Effector CD4-positive, alpha-beta T cell (primary cell): ENCODE measurements around the gene CAPS2.
"Not testable (repeated sequence)": the region's sequence is repeated elsewhere in the genome, so short reads cannot be mapped to it uniquely, and the experiment has no call there.

Source experiments
- DNase-seq: peaks from one replicate; pipeline ENCODE4 v3.0.0-alpha.2; 2020
- total RNA-seq: gene quantifications from one replicate; lab custom pipeline; 2026; lab: John Stamatoyannopoulos, UW

Gene CAPS2
- total RNA-seq, result 1.1 reads per million

DNA sequence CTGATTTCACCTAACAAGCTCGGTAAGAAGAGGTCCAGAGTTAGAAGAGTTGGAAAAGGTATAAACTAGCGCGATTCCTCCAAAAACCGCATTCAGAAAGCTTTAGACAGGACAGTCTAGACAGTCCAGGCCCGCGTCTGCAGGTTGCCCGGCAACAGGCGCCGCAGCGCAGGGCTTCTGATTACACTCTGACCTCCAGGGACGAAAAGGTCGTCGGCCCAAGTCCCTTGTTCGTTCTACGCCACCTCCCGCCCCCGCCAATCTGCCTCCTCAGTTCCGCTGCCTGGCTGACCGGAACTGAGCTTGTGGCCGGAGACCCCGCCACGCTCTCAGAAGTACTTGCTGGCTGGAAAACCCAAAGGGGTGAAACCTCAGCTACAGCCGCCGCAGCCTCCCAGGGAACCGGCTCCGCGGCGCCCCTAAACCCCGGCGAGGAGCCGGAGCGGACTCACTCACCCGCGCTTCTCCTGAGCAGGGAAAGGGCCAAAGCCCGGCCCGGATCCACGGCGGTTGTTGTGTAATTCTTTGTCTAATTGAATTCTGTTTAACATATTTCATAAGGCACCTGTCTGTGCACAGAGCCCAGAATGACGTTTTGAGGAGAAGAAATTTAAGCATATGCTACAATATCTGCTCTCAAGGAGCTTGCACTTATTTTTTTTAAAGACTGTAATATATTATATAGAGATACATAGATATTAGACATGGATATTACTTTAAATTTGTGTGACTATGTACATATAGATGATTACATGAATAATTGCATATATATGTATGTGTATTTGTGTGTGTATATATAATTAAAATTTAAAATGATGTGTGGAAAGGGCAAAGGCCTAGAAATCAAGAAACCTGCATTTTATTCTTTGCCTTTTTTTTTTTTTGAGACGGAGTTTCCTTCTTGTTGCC, at the start of gene CAPS2:
Gene CAPS2 (minus strand): TSS at position 407 of the 909 bp plus-strand sequence. CDS start 3,826 bp downstream, outside the sequence.
- DNase-seq, result peak; percentile 41

DNA sequence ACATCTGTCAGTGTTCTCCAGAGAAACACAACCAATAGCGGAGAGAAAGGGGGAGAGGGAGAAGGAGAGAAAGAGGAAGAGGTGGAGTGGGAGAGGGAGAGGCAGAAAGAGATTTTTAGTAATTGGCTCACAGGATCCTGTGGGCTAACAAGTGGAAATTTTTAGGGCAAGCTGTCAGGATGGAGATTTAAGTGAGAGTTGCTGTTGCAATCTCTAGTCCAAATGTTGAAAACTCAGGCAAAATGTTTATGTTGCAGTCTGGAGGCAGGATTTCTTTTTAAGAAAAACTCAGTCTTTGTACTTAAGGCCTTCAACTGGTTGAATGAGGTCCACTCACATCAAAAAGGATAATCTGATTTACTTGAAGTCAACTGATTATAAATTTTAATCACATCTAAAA, 48.2 kb upstream of the CAPS2 start:
- no peak for DNase-seq

DNA sequence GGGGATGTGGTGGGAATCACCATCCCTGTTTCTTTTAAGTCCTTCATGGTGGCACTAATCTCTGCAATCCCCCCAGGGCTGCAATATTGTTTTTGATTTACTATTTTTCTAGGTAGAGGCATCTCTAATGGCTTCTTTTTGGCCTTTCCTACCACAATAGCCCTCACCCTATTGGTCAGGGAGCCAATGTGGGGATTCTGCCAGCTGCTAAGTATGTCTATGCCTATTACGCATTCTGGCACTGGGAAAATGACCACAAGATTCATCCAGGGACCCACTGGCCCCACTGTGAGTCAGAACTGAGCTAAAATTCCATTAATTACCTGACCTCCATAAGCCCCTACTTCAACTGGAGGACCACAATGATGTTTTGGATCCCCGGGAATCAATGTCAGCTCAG, 44.8 kb upstream of the CAPS2 start:
- no peak for DNase-seq

DNA sequence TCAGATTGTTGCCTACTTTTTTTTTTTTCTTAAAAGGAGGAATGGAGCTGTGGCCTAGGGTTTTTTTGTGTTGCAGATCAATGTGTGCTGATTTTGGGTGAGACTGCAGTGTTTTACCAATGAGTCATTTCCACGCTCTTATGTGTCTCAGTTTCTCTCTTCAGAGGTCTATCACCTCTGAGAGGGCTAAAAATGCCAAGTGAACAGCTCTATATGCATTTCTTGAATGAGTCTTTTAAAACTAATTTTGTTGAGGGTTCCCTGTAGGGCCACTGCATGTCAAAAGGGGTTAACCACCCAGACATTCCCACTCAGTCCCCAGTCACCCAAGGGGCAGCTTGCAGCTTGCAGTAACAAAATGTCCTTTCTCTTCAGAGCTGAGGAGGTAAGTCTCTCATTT, 36.5 kb upstream of the CAPS2 start:
- DNase-seq, result no peak

DNA sequence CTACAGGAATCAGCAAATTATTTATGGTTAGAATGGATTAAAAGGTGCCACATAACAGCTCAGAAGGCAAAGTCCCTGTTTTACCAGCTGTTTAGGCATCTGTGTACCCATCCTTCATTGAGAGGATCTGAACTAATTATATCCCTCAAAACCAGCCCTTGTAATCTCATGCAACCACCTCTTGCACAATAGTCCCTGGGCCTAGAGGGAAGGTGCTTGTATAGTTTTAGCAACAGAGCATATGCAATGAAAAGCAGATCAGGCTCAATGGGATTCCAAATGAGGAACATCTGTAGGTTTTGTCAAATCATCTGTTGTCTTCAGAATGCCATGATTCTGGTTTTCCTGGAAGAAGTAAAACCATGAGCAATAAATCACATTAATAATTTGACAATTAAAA, 34.8 kb upstream of the CAPS2 start:
- DNase-seq, result no peak

DNA sequence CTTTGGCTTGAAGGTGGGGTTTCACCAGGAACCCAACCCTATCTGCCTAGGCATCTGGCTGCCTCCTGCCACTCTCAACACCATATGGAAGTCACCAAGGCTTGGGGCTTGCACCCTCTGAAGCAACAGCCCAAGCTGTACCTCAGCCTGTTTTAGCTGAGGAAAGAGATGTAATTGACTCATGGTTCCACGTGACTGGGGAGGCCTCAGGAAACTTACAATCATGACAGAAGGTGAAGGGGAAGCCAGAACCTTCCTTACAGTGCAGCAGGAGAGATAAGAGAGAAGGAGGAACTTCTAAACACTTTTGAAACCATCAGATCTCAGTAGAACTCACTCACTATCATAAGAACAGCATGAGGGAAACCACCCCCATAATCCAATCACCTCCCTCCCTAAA, 31.3 kb upstream of the CAPS2 start:
- DNase-seq, result no peak

DNA sequence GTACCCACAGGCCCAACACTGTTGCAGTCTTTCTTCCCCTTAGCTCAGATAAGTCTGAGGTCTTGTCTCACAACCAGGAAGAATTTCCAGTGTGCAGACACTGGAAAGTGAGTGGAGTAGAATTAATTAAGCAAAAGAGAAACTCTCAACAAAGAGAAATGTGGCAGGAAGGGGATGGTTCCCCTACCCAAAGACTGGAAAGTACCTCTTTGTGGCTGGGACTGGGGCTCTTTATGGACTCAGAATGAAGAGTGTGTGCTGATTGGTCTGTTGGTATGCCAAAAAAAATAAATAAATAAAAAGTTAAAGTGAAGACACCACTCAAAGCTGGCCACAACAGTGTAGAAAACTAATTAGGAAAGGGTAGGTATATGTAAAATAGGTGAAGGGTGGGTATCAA, 30.8 kb upstream of the CAPS2 start:
- no peak for DNase-seq

DNA sequence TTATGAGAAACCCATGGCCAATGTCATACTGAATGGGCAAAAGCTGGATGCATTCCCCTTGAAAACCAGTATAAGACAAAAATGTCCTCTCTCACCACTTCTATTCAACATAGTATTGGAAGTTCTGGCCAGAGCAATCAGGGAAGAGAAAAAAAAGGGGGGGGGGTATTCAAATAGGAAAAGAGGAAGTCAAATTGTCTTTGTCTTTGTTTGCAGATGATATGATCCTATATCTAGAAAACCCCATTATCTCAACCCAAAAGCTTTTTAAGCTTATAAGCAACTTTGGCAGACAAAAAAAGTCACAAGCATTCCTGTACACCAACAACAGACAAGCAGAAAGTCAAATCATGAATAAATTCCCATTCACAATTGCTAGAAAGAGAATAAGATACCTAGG, 23.9 kb upstream of the CAPS2 start:
- no peak for DNase-seq

DNA sequence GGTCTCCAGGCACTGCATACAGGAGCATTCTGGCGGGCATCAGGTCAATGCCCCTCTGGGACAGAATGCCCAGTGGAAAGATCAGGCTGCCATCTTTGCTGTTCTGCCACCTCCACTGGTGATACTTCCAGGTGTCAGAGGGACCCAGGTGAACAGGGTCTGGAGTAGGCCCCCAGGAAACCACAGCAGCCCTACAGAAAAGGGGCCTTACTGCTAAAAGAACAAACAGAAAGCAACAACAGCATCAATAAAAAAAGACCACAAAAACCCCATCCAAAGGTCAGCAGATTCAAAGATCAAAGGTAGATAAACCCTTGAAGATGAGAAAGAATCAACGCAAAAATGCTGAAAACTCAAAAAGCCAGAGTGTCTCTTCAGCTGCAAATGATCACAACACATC, 20.3 kb upstream of the CAPS2 start:
- no peak for DNase-seq

DNA sequence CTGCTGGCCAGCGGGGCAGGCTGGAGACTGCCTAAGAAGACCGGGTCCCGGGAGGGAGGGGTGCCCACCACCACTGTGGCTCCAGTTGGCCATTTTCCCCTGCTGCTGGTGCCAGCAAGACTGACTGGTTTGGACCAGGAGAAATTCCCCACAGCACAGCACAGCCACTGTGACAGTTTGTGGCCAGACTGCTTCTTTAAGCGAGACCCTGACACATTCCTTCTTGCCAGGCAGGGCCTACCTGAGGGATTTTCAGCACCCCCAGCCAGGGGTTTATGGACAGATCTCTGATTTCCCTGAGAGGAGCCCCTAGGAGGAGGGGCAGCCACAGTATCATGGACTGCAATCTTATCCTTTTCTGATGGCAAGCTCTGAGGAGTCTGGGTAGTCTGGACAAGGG, 19.8 kb upstream of the CAPS2 start:
- no peak for DNase-seq

DNA sequence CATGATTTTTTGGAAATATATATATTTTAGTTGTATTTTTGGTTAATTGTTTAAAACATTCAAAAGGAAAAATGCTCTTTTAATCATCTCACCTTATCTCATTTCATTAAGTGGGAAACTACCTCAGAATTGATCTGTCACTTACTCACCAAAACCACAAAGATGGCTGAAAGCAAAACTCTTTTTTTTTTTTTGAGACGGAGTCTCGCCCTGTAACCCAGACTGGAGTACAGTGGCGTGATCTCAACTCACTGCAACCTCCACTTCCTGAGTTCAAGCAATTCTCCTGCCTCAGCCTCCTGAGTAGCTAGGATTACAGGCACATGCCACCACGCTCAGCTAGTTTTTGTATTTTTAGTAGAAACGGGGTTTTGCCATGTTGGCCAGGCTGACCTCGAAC, 16.1 kb upstream of the CAPS2 start:
- DNase-seq, result not testable (repeated sequence)

DNA sequence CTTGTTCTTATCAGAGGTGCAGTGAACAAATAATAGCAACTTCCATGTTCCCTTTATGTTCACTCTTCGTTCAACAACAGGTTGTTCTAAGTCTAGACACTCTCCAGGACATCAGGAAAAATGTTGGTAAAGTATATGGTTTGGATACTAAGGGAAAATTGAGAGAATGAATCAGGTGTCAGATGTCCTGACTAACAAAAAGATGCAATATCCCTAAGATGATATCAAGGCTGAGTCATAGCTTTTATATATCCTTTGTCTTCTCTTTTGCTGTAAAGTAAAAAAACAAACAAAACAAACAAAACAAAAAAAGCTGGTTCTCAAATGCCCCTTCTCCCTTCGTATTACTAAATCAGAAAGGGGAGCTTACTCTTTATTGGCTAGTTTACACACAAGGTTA, 15.4 kb upstream of the CAPS2 start:
- no peak for DNase-seq

DNA sequence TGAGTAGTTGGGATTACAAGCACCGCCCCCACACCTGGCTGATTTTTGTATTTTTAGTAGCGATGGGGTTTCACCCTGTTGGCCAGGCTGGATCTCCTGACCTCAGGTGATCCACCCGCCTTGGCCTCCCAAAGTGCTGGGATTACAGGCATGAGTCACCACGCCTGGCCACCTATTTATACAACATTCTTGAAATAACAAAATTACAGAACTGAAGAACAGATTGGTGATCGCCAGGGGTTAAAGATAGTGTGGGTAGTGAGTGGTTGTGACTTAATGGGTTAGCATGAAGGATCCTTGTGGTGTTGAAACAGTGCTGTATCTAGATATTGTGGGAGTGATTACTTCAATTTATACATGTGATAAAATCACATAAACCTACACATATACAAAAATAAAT, 11.7 kb upstream of the CAPS2 start:
- DNase-seq, result no peak

DNA sequence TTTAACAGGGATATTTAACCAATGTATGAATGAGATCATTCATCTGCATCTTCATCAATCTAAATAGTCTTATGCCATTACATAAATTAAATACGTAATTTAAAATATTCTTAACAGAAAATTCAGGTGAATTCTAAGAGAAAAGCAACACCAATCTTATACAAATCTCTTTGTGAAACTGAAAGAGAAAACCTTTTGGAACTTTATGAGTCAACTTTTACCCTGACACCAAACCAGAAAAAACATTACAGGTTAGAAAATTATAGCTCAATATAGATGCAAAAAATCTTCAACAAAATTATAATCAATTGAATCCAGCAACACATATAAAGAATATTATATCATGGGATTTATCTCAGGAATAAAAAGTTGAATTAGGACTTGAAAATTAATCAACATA, 7.8 kb upstream of the CAPS2 start:
- DNase-seq, result no peak

DNA sequence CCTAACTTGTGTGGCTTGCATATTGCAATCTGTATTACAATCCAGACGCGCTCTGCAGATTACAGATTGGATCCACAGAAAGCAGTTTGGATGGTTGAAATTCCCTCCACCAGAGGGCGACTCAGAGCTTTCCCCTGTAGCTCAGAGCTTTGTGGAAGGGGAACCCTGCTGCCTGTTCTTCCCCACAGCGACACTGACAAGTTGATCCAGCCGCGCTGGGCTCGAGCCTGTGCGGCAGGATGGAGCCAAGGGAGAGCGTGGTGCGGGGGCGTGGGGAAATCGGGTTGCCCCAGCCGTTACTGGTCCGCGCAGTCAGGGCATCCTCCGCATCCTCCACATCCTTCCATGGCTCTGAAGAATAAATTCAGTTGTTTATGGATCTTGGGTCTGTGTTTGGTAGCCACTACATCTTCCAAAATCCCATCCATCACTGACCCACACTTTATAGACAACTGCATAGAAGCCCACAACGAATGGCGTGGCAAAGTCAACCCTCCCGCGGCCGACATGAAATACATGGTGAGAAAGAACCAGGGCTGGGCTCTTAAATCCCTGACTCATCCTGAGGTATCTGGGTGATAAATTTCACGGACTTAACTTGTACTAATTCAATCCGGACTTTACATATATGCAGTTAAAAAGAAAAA, 4.4 kb upstream of the CAPS2 start, which contains the start of gene GLIPR1L1:
Gene GLIPR1L1 (plus strand): TSS at position 287 of the 647 bp plus-strand sequence. CDS start 59 bp downstream, at position 346.
- peak; percentile 76 for DNase-seq

DNA sequence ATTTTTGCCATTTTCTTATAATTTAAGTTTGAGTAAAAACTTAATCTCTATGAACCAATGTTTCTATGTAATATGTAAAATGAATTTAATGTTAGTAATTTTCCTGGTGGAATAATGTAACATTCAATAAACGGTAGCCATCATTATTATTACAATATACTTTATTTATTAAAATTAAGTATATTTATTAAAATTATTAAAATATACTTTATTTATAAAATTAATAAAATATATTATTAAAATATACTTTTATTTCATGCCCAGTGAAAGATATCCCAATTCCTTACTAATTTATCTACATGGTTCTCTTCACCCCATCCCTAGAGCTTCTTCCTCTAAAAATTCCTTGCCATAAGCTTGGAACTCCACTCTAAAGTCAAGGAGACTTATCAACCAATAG, 2.5 kb downstream of the CAPS2 start:
- DNase-seq, result no peak

DNA sequence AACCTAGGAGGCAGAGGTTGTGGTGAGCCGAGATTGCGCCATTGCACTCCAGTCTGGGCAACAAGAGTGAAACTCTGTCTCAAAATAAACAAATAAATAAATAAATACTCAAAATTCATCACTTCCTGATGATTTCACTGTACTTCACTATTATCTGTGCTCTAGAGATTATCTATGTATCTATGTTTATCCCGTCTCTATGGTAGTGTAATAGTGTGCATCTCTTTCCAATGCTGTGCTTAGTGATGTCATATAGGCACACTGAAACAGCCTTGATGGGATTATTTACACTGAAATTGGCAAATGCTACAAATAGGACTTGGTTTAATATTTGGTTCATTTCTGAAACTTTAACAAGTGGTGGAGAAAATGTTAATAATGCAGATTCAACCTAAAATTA, 6.5 kb downstream of the CAPS2 start:
- no peak for DNase-seq

DNA sequence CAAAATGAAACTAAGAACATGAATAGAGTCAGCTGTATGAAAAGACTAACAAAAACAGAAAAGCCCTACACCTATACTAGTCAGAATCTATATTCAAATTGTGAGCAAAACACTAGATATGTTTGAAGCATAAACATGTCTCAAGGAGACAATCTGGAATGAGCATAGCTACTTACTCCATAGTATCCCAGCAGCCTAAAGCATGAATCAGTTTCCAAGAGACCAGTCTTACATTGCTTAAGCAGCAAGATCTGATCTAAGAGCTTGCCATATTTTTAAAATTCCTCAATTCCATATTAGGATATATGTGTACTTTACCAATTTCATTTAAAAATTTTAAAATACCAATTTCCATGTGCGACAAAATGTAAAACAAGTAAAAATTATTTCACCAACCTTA, 7.7 kb downstream of the CAPS2 start:
- no peak for DNase-seq

DNA sequence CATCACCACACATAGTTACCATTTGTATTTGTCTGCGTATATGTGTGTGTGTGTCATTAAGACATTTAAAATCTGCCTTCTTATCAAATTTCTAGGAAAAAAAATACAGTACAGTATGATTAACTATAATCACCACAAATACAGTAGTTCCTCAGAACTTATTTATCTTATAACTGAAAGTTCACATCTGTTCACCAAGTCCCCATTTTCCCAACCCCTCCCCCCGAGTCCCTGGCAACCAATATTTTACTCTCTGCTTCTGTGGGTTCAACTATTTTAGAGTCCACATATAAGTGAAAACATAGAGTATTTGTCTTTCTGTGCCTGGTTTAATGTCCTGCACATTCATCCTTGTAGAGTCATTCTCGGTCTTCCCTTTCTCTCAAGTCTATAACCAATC, 12.3 kb downstream of the CAPS2 start:
- DNase-seq, result no peak

DNA sequence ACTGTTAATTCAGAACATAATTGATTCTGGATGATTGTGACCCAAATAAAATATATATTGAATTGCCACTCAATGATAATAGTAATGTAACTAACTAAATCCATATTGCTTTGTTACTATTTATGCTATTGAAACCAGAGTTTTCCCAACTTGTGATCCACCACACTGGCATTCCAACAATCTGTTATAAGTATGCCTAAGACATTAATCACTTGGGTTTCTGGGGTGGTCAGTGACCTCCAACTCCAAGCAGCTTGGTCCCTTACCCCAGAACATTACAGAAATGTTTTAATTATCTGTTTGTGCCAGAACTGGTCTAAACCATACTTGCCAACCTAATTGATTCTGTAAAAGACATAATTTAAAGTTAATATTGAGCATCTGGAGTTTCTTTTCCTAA, 14.6 kb downstream of the CAPS2 start:
- DNase-seq, result no peak

DNA sequence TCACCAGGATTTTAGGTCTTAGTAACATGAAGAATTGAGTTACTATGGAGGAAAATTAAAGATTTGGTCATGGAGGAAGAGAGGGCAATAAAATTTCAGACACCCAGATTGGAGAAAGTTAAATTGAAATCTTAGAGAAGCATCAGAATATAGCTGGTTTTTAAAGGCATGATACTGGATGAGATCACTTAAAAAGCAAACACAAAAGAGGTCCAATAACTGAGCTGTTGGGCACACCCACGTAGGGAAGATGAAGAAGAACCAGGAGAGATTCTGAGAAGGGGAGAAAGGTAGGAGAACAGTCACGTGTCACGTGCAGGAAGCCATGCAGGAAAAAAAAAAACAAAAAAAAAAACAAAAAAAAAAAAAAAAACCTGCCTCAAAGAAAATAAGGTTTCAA, 18.8 kb downstream of the CAPS2 start:
- DNase-seq, result no peak

DNA sequence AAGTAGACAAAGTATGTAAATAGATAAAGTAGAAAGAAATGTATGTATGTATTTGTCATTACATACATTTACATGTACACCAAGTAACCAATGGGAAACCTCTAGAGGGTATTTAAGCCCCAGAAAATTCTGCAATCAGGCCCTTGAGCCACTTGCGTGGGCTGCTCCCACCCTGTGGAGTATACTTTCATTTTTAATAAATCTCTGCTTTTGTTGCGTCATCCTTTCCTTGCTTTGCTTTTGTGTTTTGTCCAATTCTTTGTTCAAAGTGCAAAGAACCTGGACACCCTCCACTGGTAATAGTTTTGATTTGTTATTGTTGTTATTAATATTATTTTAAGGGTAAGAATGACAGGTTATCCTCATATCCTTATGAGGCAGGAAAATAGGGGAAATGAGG, 21.8 kb downstream of the CAPS2 start:
- no peak for DNase-seq

DNA sequence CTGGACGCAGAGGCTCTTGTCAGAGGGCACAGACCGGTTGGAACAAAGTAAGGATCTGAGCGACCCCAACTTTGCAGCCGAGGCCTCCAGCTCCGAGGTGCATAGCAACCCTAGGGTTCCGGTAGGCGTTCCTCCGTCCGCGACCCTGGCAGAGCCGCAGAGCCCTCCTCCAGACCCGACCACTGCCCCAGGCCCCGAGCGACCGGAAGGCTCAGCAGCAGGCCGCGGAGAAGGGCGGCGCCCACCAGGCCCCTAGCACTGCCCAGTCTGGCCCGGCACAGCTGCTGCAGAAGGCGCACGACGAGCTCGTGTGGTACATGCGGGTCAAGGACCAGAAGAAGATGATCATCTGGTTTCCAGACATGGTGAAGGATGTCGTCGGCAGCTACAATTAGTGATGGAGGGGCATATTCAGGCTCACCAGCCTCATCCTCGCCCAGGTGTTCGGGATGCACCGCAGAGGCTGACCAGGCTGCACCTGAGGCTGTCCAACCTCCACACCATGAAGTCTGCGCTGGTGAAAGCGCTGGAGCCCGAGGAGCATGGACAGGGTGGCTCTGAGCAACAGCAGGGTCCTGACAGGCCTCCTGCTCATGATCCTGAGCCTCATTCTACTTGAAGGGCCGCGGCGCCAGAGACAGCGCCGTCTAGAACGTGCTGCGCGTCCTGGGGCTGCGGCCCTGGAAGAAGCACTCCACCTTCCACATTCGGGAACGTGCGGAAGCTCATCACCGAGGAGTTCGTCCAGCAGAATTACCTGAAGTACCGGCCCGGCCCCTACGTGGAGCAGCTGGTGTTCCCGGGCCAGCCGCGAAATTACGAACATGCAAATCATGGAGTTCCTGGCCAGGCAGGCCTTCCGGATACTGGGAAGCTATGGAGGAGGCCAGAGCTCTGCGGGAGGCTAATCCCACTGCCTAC, 24.5 kb downstream of the CAPS2 start:
- DNase-seq, result no peak
